ENCODE results near the gene SPG21.
A peak's percentile ranks its signal among the peaks of the same experiment; 100 is the strongest.

Gene SPG21

GRCh38 chr15:64991536-64992135 lies 1.9 kb upstream of the SPG21 start:
- no peak for DNase-seq

- no peak for DNase-seq
Measured at GRCh38 chr15:64990168-64990470, 405 bp upstream of the SPG21 start.

DNA sequence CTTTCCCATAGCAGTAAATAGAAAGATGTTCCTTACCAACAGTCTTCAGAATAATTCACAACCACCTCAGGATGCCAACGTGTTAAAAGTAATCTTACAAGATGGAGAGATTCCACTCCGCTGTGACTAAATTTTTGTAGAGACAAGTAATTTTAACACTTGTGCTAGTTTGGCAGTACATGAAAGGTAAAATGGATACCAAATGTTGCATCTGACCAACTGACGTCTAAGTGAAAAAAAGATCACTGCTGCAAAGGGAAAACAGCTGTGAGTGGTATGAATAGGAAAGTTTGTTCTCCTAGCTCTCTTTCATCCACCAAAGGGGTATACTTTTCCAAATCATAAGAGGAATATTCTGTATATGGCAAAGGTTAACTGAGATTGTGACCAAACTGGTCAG lies 2.6 kb downstream of the SPG21 start:
- DNase-seq = no peak

DNA sequence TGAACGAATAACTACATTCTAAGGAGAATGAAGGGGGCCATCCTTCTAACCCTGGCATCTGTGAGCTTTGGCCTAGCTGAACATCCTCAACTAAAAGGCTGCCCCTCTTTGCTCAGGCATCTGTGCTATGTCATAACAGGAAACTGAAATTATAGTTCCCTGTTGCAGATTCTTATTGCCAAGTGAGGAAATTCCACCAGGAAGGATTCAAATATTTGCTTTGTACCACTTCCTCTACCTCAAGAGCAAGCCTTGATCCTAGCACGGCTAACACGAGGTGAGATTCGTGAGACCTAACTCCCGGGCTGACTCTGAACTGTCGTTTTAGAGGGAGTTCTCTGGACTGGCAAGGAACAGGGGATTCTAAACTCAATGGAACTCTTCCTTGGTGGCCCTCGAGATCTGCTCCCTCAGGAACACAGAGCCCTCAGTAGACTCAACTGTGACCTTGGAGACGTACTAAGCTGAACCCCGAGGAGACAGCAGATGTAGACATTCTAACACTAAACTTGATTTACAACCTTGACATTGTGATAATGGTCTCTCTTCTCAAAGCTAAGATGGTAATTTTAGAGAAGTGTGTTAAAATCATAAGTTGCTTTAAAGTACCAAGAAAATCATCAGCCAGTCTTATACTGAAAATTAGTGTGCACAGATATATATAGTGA lies 4.2 kb downstream of the SPG21 start:
- no peak for DNase-seq

- DNase-seq = no peak
Measured at GRCh38 chr15:64982472-64982871, 7.2 kb downstream of the SPG21 start.

- no peak for DNase-seq
Measured at GRCh38 chr15:64981812-64982431, 7.8 kb downstream of the SPG21 start.

DNA sequence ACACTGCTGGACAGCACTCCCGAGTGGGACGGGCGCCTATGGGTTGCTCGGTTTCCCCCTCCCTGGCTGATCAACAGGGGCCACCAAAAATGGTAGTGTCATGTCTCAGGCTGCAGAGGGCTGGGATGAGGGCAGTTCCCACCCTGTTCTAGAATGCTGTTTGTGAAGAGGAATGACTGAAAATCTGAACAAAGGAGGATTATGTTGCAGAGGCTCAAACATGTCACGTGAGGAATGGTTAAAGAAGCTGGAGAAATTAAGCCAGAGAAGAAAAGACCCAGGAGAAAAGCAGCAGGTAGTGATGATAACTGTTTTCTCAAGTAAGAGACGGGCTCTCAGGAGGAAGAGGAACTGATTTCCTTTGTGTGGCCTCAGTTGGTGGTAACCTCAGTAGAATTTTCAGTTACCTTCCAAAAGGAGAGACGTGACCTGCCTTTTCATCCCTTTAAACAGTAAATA lies 10.4 kb downstream of the SPG21 start:
- DNase-seq = no peak

GRCh38 chr15:64975390-64975789 lies 14.3 kb downstream of the SPG21 start:
- no peak for DNase-seq

GRCh38 chr15:64970698-64971097 lies 19.0 kb downstream of the SPG21 start:
- DNase-seq = no peak

DNA sequence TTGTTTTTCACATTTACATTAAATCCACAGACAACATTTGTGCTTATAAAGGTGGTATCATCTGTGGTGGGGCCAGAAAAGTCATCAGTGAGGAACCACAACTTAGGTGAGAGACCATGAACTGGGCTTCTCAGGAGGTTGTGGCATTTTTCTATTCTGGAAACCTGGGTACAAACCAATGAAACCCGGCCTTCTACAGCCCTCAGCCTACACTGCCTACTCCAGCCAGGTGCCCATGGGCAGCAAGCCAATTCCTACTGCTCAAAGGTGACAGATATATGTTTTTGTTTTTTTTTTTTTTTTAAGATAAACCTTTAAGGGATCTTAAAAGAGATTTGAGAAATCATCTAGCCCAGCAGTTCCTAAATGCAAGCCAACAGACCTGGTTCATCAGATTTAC lies 20.3 kb downstream of the SPG21 start:
- no peak for DNase-seq

DNA sequence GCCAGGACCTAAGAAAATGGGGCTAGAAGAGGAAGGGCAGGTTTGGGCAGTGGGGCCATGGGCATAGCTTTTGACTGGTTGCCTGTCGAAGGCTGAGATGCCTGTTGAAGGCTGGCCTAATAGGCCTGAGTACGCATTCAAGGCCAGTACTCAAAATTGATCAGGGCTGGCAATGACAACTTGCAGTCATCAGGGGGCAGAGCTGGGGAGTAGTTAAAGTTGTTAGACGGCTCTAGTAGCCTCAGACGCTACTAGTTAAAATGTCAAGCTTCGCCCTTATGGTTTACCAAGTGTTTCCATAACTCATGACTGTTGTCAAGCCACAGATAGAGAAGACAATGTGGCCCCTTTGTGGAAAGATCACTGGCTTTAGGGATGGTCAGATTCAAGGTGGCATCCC lies 28.7 kb downstream of the SPG21 start:
- no peak for DNase-seq

DNA sequence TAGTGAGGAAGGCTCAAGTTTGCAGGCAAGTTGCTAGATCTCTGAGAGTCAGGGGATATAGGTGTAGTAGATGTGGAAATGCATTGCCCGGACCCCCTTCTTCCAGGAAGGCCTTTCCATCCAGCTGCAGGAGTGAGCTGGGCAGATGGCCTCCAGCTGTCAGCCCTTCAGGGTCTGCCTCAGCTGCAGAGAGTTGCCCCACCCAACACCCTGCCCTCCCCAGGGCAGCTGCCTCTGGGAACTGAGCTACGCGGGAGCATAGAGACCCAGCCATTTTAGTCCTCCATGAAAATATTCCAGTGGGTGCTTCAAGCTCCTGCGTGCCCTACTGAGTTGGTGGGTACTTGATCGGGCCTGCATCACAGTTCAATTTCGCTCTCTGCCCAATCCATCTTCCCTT lies 29.6 kb downstream of the SPG21 start:
- no peak for DNase-seq

GRCh38 chr15:64959128-64959527 lies 30.6 kb downstream of the SPG21 start:
- no peak for DNase-seq

GRCh38 chr15:64954395-64954794 lies 35.3 kb downstream of the SPG21 start:
- no peak for DNase-seq

DNA sequence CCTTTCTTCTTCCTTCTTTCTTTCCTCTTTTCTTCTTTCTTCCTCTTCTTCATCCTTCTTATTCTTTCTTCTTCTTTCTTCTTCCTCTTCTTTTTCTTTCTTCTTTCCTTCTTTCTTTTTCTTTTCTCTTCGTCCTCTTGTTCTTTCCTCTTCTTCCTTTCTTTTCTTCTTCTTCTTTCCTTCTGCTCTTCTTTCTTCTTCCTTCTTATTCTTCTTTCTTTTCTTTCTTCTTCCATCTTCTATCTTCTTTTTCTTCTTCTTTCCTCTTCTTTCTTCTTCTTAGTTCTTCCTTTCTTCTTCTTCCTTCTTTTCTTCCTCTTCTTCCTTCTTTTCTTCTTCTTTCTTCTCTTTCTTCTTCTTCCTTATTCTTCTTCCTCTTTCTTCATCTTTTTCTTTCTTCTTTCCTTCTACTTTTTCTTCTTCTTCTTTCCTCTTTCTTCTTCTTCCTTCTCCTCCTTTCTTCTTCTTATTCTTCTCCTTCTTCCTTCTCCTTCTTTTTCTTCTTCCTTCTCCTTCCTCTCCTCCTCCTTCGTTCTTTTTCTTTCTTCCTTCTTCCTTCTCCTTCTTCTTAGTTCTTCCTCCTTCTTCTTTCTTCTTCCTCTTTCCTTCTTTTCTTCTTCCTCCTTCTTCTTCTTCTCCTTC lies 37.8 kb downstream of the SPG21 start:
- no peak for DNase-seq

GRCh38 chr15:64950888-64951287 lies 38.8 kb downstream of the SPG21 start:
- no peak for DNase-seq

- DNase-seq = no peak
Measured at GRCh38 chr15:64949383-64950186, 40.1 kb downstream of the SPG21 start.

DNA sequence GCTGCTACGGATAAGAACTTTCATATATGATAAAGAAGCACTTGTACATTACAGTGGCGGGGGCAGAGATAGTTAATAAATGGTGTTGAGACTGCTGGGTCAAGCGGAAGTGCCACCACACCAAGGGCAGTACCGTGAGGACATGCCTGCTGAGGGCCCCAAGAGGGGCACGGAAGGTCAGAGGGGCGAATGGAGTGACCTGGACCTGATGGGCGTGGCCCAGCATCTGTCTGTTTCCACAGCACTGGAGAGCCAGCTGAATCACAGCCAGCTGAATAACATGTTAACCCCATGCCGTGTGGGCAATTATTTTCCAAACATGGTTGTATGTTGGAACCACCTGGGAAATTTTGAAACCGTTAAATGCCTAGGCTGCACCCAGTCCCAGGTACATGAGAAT lies 40.8 kb downstream of the SPG21 start:
- no peak for DNase-seq

DNA sequence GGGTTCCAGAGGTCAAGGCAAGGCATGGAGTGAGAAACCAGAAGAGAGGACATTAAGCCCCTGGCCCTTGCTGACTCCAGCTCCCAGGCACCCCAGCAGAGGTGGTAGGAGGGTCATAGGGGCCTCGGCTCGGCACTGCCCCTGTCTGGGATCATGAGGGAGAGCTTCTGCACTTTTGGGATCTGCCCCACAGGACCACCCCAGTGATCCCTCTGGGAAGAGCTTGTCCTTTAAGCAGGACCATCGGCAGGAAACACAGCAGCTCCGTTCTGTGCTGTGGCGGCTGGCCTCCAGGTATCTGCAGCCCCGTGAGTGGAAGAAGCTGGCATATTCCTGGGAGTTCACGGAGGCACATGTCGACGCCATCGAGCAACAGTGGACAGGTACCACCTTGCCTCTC lies 42.5 kb downstream of the SPG21 start:
- no peak for DNase-seq

GRCh38 chr15:64944961-64945360 lies 44.8 kb downstream of the SPG21 start:
- DNase-seq = no peak

- DNase-seq = no peak
Measured at GRCh38 chr15:64943512-64944225, 46.0 kb downstream of the SPG21 start.

DNA sequence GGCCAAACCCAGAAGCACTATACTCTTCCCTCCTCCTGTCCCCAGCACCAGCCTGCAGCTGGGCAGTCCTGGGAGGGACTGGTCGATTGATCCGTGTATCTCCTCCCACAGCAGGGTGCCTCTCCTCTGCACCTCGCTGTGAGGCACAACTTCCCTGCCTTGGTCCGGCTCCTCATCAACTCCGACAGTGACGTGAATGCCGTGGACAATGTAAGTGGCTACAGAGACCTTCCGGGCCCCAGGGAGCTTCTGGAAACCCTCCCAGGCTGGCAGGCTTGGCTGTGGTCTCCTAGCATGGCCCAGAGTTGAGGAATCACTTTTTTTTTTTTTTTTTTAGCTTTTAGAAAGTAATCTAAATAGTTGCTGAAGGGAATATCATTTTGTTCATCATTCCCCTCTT lies 47.4 kb downstream of the SPG21 start:
- DNase-seq = no peak

DNA sequence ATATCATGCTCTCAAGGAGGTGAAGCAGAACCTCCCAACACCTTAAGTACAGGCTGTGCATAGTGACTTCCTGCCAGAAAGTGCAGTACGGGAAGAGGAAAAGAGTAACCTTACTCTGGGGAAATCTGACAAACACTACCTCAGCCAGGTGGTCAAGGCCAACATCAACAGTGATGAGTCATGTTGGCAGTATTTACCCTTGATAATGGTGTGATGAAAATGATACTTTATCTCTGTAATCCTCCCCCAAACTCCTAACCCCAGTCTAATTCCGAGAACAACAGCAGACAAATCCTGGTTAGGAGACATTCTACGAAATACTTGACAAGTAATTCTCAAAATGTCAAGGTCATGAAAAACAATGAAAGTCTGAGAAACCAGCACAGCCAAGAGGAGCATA lies 51.5 kb downstream of the SPG21 start:
- peak; percentile 9 for DNase-seq
